ENCODE results near the gene REX1BD.

DNA sequence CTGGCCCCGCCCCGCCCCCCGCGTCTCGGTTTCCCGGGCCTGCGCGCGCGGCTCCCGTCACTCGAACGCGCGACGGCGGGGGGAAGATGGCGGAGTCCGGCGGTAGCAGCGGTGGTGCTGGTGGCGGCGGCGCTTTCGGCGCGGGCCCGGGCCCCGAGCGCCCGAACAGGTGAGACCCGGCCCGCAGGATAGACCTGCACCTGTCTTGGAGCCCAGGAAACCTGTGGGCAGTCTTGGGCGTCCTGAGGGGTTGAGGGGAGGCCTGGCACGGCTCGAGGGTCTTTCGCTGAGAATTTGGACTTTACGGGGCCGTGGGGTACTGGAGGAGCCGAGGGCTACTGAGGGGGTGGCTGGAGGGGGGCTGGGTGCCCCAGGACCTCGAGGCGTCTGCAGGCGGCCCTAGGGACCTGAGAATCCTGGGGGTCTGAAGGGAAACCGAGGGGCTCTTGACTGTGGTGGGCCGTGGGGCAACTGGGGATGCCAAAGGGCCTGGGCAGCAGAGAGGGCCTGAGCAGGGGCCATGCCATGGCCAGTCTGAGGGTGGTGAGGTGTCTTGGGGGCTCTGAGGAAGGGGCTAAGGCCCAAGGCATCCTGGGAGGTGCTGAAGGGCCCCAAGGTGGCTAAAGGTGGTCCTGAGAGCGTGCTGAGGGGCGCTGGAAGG, 48.5 kb downstream of the REX1BD start, which contains the start of gene KLHL26:
- TF ChIP-seq, protein P1, sequence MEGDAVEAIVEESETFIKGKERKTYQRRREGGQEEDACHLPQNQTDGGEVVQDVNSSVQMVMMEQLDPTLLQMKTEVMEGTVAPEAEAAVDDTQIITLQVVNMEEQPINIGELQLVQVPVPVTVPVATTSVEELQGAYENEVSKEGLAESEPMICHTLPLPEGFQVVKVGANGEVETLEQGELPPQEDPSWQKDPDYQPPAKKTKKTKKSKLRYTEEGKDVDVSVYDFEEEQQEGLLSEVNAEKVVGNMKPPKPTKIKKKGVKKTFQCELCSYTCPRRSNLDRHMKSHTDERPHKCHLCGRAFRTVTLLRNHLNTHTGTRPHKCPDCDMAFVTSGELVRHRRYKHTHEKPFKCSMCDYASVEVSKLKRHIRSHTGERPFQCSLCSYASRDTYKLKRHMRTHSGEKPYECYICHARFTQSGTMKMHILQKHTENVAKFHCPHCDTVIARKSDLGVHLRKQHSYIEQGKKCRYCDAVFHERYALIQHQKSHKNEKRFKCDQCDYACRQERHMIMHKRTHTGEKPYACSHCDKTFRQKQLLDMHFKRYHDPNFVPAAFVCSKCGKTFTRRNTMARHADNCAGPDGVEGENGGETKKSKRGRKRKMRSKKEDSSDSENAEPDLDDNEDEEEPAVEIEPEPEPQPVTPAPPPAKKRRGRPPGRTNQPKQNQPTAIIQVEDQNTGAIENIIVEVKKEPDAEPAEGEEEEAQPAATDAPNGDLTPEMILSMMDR (CRISPR knock-in tag; IDR thresholded peaks at IDR 0.05) = no peak
- TF ChIP-seq FOSL2 (CRISPR knock-in tag; IDR thresholded peaks at IDR 0.05) (no peak), U2AF1 (optimal IDR thresholded peaks at IDR 0.05; ENCODE audit: low read depth, low read length) (no peak), ZNF816 (CRISPR knock-in tag; IDR thresholded peaks at IDR 0.05; ENCODE audit: borderline replicate concordance) (no peak), MAFK (conservative IDR thresholded peaks at IDR 0.05 in 1 of 2, IDR thresholded peaks at IDR 0.05 in 1 of 2; ENCODE audit: low read length in 2 of 2) (no peak), HOXA3 (CRISPR knock-in tag; IDR thresholded peaks at IDR 0.05) (peak; percentile 59; the same call in 1 of the 2 replicates), NFATC3 (CRISPR knock-in tag; IDR thresholded peaks at IDR 0.05) (no peak), RELA (CRISPR knock-in tag; IDR thresholded peaks at IDR 0.05) (no peak), ZNF775 (CRISPR knock-in tag; IDR thresholded peaks at IDR 0.05; ENCODE audit: borderline replicate concordance) (no peak)
- TF ChIP-seq, protein P2, sequence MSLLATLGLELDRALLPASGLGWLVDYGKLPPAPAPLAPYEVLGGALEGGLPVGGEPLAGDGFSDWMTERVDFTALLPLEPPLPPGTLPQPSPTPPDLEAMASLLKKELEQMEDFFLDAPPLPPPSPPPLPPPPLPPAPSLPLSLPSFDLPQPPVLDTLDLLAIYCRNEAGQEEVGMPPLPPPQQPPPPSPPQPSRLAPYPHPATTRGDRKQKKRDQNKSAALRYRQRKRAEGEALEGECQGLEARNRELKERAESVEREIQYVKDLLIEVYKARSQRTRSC (CRISPR knock-in tag; IDR thresholded peaks at IDR 0.05; ENCODE audit: low read depth) = no peak
- TF ChIP-seq, protein P3, sequence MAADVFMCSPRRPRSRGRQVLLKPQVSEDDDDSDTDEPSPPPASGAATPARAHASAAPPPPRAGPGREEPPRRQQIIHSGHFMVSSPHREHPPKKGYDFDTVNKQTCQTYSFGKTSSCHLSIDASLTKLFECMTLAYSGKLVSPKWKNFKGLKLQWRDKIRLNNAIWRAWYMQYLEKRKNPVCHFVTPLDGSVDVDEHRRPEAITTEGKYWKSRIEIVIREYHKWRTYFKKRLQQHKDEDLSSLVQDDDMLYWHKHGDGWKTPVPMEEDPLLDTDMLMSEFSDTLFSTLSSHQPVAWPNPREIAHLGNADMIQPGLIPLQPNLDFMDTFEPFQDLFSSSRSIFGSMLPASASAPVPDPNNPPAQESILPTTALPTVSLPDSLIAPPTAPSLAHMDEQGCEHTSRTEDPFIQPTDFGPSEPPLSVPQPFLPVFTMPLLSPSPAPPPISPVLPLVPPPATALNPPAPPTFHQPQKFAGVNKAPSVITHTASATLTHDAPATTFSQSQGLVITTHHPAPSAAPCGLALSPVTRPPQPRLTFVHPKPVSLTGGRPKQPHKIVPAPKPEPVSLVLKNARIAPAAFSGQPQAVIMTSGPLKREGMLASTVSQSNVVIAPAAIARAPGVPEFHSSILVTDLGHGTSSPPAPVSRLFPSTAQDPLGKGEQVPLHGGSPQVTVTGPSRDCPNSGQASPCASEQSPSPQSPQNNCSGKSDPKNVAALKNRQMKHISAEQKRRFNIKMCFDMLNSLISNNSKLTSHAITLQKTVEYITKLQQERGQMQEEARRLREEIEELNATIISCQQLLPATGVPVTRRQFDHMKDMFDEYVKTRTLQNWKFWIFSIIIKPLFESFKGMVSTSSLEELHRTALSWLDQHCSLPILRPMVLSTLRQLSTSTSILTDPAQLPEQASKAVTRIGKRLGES (CRISPR knock-in tag; IDR thresholded peaks at IDR 0.05; ENCODE audit: borderline replicate concordance) = no peak
- TF ChIP-seq, protein P4, sequence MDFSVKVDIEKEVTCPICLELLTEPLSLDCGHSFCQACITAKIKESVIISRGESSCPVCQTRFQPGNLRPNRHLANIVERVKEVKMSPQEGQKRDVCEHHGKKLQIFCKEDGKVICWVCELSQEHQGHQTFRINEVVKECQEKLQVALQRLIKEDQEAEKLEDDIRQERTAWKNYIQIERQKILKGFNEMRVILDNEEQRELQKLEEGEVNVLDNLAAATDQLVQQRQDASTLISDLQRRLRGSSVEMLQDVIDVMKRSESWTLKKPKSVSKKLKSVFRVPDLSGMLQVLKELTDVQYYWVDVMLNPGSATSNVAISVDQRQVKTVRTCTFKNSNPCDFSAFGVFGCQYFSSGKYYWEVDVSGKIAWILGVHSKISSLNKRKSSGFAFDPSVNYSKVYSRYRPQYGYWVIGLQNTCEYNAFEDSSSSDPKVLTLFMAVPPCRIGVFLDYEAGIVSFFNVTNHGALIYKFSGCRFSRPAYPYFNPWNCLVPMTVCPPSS (IDR thresholded peaks at IDR 0.05) = no peak
